HepG2 (cell line): ENCODE results near the gene XPO5. TPM values are rescaled to one million over a fixed set of nuclear protein-coding genes. Genes with fewer than 3 reads are reported as not detected.
A peak's percentile ranks its signal among the peaks of the same experiment; 100 is the strongest.

ENCODE experiments used
- ATF4 ChIP-seq, 2 experiments: fragments of 450-650 bp in 1 of 2; sonication (generic) in 1 of 2; formaldehyde crosslinking; IDR thresholded peaks; 2 replicates each; pipeline versions ENCODE4 v1.5.0 to v1.8.0; 2020 to 2022; ENCODE audit warnings: mild to moderate bottlenecking in 1 of 2, missing genetic modification reagents in 1 of 2
- HDAC1 ChIP-seq: sonication (generic); formaldehyde crosslinking; IDR thresholded peaks from 2 replicates; pipeline ENCODE4 v1.5.1; 2020; ENCODE audit warnings: mild to moderate bottlenecking, missing genetic modification reagents
- MIER3 ChIP-seq: IDR thresholded peaks from 2 replicates; pipeline ENCODE4 v1.6.1; 2016; ENCODE audit warnings: missing compliant biosample characterization, borderline replicate concordance
- MLXIP ChIP-seq: sonication (generic); formaldehyde crosslinking; IDR thresholded peaks from 2 replicates; pipeline ENCODE4 v1.9.0; 2021; ENCODE audit warnings: missing genetic modification reagents, borderline replicate concordance
- SNAPC5 ChIP-seq: sonication (generic); formaldehyde crosslinking; IDR thresholded peaks from 2 replicates; pipeline ENCODE4 v1.8.1; 2023; ENCODE audit warnings: mild to moderate bottlenecking, missing genetic modification reagents, borderline replicate concordance
- SSRP1 ChIP-seq: IDR thresholded peaks from 2 replicates; pipeline ENCODE4 v1.6.1; 2016; ENCODE audit warnings: control low read depth
- ZFP1 ChIP-seq: IDR thresholded peaks from 2 replicates; pipeline ENCODE4 v1.6.1; 2016
- ZFY ChIP-seq: sonication (generic); formaldehyde crosslinking; IDR thresholded peaks from 2 replicates; pipeline ENCODE4 v1.4.0; 2020; ENCODE audit warnings: missing genetic modification reagents
- ZNF275 ChIP-seq: sonication (generic); formaldehyde crosslinking; IDR thresholded peaks from 2 replicates; pipeline ENCODE4 v1.8.0; 2022; ENCODE audit warnings: missing genetic modification reagents, mild to moderate bottlenecking, inconsistent platforms, borderline replicate concordance
- ZNF281 ChIP-seq: sonication (generic); formaldehyde crosslinking; IDR thresholded peaks from 2 replicates; pipeline ENCODE4 v1.4.0; 2020; ENCODE audit warnings: missing genetic modification reagents, borderline replicate concordance
- ZNF501 ChIP-seq: sonication (generic); formaldehyde crosslinking; IDR thresholded peaks from 2 replicates; pipeline ENCODE4 v1.5.1; 2020; ENCODE audit warnings: mild to moderate bottlenecking, moderate library complexity, missing genetic modification reagents
- ZNF562 ChIP-seq: sonication (generic); formaldehyde crosslinking; IDR thresholded peaks from 2 replicates; pipeline ENCODE4 v1.8.0; 2022; ENCODE audit warnings: missing genetic modification reagents, borderline replicate concordance
- ZNF883 ChIP-seq: sonication (generic); formaldehyde crosslinking; IDR thresholded peaks from 2 replicates; pipeline ENCODE4 v1.5.1; 2020; ENCODE audit warnings: mild to moderate bottlenecking, missing genetic modification reagents; ENCODE audit errors: not compliant biosample characterization
- polyA plus RNA-seq, 8 experiments: library from polyadenylated mRNA; depleted of rRNA in 3 of 8; stranded (reverse) in 7 of 8; unstranded in 1 of 8; fragments of >200 nt; fragmentation: Illumina TruSeq in 4 of 8; extraction: Trizol in 4 of 8; gene quantifications; 2 replicates each; pipeline versions ENCODE4 v1.2.1 to v1.2.3, GENCODE V29; 2011 to 2016; ENCODE audit warnings: low read depth in 4 of 8, missing spikeins in 1 of 8, mixed read lengths in 1 of 8; ENCODE audit not compliant: insufficient read depth in 1 of 8
- total RNA-seq, 5 experiments: library from RNA; depleted of rRNA; stranded (reverse); fragments of >200 nt; fragmentation: Illumina TruSeq; extraction: Trizol; gene quantifications; 2 replicates each; pipeline ENCODE4 v1.2.3, GENCODE V29; 2016; ENCODE audit warnings: low read depth in 1 of 5
- TF ChIP-seq, protein P1 (sequence below): sonication (generic); formaldehyde crosslinking; IDR thresholded peaks from 2 replicates; pipeline ENCODE4 v1.8.0; 2022; ENCODE audit warnings: missing genetic modification reagents, mild to moderate bottlenecking, borderline replicate concordance
- TF ChIP-seq, protein P2 (sequence below): sonication (generic); formaldehyde crosslinking; IDR thresholded peaks from 2 replicates; pipeline ENCODE4 v1.5.1; 2020; ENCODE audit warnings: mild to moderate bottlenecking, moderate library complexity, missing genetic modification reagents

XPO5 gene
- total and polyA plus RNA-seq, 2 of the 13 experiments (the other 11 are each of a cell fraction or from before 2014, with no cell fraction given), result 52.2 to 68.0 TPM

- TF ChIP-seq, protein P1, sequence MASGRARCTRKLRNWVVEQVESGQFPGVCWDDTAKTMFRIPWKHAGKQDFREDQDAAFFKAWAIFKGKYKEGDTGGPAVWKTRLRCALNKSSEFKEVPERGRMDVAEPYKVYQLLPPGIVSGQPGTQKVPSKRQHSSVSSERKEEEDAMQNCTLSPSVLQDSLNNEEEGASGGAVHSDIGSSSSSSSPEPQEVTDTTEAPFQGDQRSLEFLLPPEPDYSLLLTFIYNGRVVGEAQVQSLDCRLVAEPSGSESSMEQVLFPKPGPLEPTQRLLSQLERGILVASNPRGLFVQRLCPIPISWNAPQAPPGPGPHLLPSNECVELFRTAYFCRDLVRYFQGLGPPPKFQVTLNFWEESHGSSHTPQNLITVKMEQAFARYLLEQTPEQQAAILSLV, result no peak
- TF ChIP-seq HDAC1 (CRISPR knock-in tag) (no peak), SNAPC5 (CRISPR knock-in tag) (no peak), ZNF562 (CRISPR knock-in tag) (no peak), ZNF501 (peak; percentile 47; the same call in 1 of the 2 replicates), ATF4 (CRISPR knock-in tag; IDR thresholded peaks at IDR 0.05) (no peak), ZNF281 (CRISPR knock-in tag) (no peak; the same call in 1 of the 2 replicates), MLXIP (CRISPR knock-in tag) (no peak), SSRP1 (CRISPR knock-in tag) (no peak), ZNF275 (CRISPR knock-in tag) (no peak), MIER3 (CRISPR knock-in tag) (no peak), ZFY (peak; percentile 67; the same call in 1 of the 2 replicates), ZNF883 (CRISPR knock-in tag) (no peak), ZFP1 (CRISPR knock-in tag) (0 out of 2 replicates have a peak, but pooled peaks have one; percentile 19)
- TF ChIP-seq, protein P2, sequence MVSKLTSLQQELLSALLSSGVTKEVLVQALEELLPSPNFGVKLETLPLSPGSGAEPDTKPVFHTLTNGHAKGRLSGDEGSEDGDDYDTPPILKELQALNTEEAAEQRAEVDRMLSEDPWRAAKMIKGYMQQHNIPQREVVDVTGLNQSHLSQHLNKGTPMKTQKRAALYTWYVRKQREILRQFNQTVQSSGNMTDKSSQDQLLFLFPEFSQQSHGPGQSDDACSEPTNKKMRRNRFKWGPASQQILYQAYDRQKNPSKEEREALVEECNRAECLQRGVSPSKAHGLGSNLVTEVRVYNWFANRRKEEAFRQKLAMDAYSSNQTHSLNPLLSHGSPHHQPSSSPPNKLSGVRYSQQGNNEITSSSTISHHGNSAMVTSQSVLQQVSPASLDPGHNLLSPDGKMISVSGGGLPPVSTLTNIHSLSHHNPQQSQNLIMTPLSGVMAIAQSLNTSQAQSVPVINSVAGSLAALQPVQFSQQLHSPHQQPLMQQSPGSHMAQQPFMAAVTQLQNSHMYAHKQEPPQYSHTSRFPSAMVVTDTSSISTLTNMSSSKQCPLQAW (CRISPR knock-in tag), result peak; percentile 63; the same call in 1 of the 2 replicates
Observed at GRCh38 chr6:43506667-43507471, 69.0 kb downstream of the XPO5 start (continued).
